ACC112 (cell line): ENCODE results near the gene NUTM2F.
"Not testable (repeated sequence)": the region's sequence is repeated elsewhere in the genome, so short reads cannot be mapped to it uniquely, and the experiment has no call there.

Experiments used
- H2AFZ ChIP-seq: fragments of 200-600 bp; sonication (generic); one replicate; pipeline ENCODE4 v1.6.0; 2017; ENCODE audit warnings: antibody characterized with exemption, low read length; ENCODE audit not compliant: unreplicated experiment
- H3K27ac ChIP-seq: fragments of 200-600 bp; sonication (generic); 2 replicates; pipeline ENCODE4 v1.5.1; 2014; ENCODE audit warnings: low read depth, mild to moderate bottlenecking, antibody characterized with exemption, low read length, moderate library complexity
- H3K27me3 ChIP-seq: fragments of 200-600 bp; sonication (generic); 2 replicates; pipeline ENCODE4 v1.6.1; 2014; ENCODE audit warnings: mild to moderate bottlenecking, antibody characterized with exemption, low read length, moderate library complexity, mixed read lengths; ENCODE audit not compliant: insufficient read depth
- H3K36me3 ChIP-seq: fragments of 200-600 bp; sonication (generic); 2 replicates; pipeline ENCODE4 v1.6.1; 2016; ENCODE audit warnings: mild to moderate bottlenecking, antibody characterized with exemption, low read length, moderate library complexity, mixed read lengths; ENCODE audit not compliant: insufficient read depth
- H3K4me1 ChIP-seq: fragments of 200-600 bp; sonication (generic); one replicate; pipeline ENCODE4 v1.6.1; 2016; ENCODE audit warnings: low read length, mixed read lengths; ENCODE audit not compliant: insufficient read depth, unreplicated experiment, control insufficient read depth
- H3K4me3 ChIP-seq: fragments of 200-600 bp; sonication (generic); 2 replicates; pipeline ENCODE4 v1.5.1; 2014; ENCODE audit warnings: mild to moderate bottlenecking, low read depth, low read length
- H3K79me2 ChIP-seq: fragments of 200-600 bp; sonication (generic); one replicate; pipeline ENCODE4 v1.6.0; 2016; ENCODE audit warnings: low read length; ENCODE audit not compliant: control insufficient read depth, unreplicated experiment, insufficient read depth

NUTM2F gene

GRCh38 chr9:94341703-94342102 lies 13.3 kb upstream of the NUTM2F start:
- H3K4me3 ChIP-seq, H3K79me2 ChIP-seq, H3K27ac ChIP-seq, H3K4me1 ChIP-seq, H3K27me3 ChIP-seq, H2AFZ ChIP-seq, H3K36me3 ChIP-seq: not testable (repeated sequence)

GRCh38 chr9:94340750-94341149 lies 12.3 kb upstream of the NUTM2F start:
- H3K36me3 ChIP-seq, H2AFZ ChIP-seq, H3K4me3 ChIP-seq, H3K27me3 ChIP-seq, H3K79me2 ChIP-seq, H3K27ac ChIP-seq, H3K4me1 ChIP-seq: not testable (repeated sequence)

- not testable (repeated sequence) for H3K4me3 ChIP-seq, H3K27me3 ChIP-seq, H2AFZ ChIP-seq, H3K4me1 ChIP-seq, H3K79me2 ChIP-seq, H3K36me3 ChIP-seq, H3K27ac ChIP-seq
These were observed 11.2 kb upstream of the NUTM2F start for GRCh38 chr9:94339657-94340056.

GRCh38 chr9:94338723-94339122 lies 10.3 kb upstream of the NUTM2F start:
- H3K4me1 ChIP-seq, H3K36me3 ChIP-seq, H2AFZ ChIP-seq, H3K4me3 ChIP-seq, H3K27me3 ChIP-seq, H3K27ac ChIP-seq, H3K79me2 ChIP-seq: not testable (repeated sequence)

GRCh38 chr9:94336445-94336844 lies 8.0 kb upstream of the NUTM2F start:
- not testable (repeated sequence) for H3K4me3 ChIP-seq, H2AFZ ChIP-seq, H3K27me3 ChIP-seq, H3K36me3 ChIP-seq, H3K79me2 ChIP-seq, H3K27ac ChIP-seq, H3K4me1 ChIP-seq

GRCh38 chr9:94325583-94325982 lies 2.9 kb downstream of the NUTM2F start:
- not testable (repeated sequence) for H3K4me3 ChIP-seq, H3K27me3 ChIP-seq, H3K79me2 ChIP-seq, H3K27ac ChIP-seq, H3K36me3 ChIP-seq, H3K4me1 ChIP-seq, H2AFZ ChIP-seq

- not testable (repeated sequence) for H3K4me1 ChIP-seq, H3K79me2 ChIP-seq, H3K4me3 ChIP-seq, H2AFZ ChIP-seq, H3K27me3 ChIP-seq, H3K36me3 ChIP-seq, H3K27ac ChIP-seq
These were observed 5.2 kb downstream of the NUTM2F start for GRCh38 chr9:94323153-94323798.

- not testable (repeated sequence) for H3K4me3 ChIP-seq, H3K27me3 ChIP-seq, H2AFZ ChIP-seq, H3K4me1 ChIP-seq, H3K36me3 ChIP-seq, H3K27ac ChIP-seq, H3K79me2 ChIP-seq
These were observed 6.0 kb downstream of the NUTM2F start for GRCh38 chr9:94322342-94322940.

- not testable (repeated sequence) for H3K27ac ChIP-seq, H3K79me2 ChIP-seq, H3K4me3 ChIP-seq, H2AFZ ChIP-seq, H3K27me3 ChIP-seq, H3K4me1 ChIP-seq, H3K36me3 ChIP-seq
These were observed 10.3 kb downstream of the NUTM2F start for GRCh38 chr9:94317949-94318657.

- not testable (repeated sequence) for H3K27me3 ChIP-seq, H3K79me2 ChIP-seq, H3K27ac ChIP-seq, H3K4me3 ChIP-seq, H3K4me1 ChIP-seq, H2AFZ ChIP-seq, H3K36me3 ChIP-seq
These were observed 12.2 kb downstream of the NUTM2F start for GRCh38 chr9:94316236-94316635.
